Esophagus mucosa (tissue), 1 donor: ENCODE results near the gene CHST14. TPM values are rescaled to one million over a fixed set of nuclear protein-coding genes. Genes with fewer than 3 reads are reported as not detected.

Experiments
- ATAC-seq: fragments of 200-7000 bp; cut with Tn5 transposase; one replicate; pipeline ENCODE4 v1.9.1; 2020
- total RNA-seq: library from RNA; stranded (reverse); gene quantifications from one replicate; pipeline ENCODE4 v1.2.4, GENCODE V29; 2023
- donor health status: DM: yes; HTN: yes; CAD: no.

CHST14 gene
- total RNA-seq, 1 donor from 2014 or later = 4.0 TPM

DNA sequence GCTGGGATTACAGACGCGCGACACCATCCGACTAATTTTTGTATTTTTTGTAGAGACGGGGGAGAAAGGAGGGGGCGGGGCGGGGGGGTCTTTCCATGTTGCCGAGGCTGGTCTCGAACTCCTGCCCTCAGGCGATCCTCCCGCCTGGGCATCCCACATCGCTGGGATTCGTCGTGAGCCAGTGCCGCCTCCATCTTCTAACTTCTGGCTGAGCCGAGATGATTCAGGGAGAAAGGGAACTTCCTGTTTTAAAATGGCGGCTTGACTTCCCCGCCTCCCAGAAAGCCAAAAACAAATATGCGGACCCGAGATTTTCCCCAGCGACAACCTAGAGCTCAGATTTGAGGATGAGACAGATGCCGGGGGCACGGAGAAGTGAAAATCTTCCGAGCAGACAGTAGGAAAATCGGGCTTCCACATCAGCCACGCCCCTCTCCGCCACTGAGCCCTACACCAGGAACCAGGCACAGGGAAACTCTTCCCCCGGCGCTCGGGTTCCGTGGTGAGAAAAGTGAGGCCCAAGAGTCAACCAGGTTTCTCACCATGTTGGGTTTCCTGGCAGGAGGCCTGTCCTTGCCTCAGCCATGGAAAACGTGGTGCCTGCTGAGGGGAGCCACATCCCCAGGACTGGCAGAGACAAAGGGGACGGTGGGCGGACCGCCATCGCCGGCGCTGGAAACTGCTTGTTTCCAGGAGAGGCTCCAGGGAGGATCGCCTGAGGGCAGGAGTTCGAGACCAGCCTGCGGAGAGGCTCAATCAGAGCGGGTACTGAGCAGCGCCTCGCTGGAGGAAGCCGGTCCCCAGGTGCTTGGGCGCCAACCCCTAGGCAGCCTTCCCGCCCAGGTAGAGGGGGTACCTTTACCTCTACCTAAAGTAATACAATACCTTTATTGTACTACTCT is 18.7 kb downstream of the CHST14 start:
- no peak for ATAC-seq

DNA sequence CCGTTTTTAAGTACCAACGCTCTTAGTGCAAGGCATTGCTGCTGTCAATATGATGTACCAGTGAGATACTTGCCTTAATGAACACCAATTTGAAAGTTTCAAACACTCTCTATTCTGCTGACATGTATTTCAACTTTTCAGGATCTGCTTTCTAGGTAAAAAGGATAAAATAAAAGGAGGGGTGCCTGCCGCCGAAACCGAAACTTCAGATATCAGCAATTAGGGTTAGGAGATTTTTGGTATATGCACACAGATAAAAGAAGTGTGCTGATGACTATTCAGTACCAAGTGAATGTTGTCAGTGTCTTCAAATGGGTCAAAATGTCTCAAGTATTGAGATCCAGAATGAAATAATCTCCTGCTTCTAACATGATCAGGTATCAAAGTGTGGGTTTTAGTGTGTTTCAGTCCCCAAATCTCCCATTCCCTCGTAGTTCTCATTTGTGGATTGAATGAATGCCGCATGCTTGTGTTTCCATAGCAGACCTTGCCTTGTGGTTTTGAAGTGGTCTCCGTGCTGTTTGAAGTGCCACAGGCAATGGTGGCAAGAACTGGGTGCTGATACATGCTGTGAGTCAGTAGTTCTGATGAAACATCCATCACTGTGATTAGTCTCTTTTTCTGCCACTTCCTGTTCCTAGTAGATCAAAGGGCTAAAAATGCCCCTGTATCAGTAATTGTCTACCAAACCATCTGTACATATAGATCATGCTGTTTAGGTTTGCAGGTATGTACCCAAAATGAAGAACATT is 22.5 kb downstream of the CHST14 start:
- peak; percentile 38 for ATAC-seq

DNA sequence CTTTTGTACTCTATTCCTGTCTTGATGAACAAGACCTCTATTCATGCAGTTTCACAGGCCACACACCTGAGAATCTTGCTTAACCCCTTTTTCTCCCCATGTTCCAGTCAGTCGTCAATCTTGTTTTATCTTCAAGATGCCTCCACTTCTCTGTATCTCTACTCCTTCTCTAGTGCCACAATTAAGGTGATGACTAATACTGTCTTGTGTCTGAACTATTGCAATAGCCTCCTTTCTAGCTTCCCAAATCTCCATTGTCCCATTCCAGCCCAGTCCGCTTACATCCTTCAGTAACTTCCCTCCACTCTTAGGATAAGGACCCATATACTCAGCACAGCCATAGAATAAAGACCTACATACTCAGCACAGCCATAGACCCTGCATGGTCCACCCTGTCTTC is 24.7 kb downstream of the CHST14 start:
- no peak for ATAC-seq

DNA sequence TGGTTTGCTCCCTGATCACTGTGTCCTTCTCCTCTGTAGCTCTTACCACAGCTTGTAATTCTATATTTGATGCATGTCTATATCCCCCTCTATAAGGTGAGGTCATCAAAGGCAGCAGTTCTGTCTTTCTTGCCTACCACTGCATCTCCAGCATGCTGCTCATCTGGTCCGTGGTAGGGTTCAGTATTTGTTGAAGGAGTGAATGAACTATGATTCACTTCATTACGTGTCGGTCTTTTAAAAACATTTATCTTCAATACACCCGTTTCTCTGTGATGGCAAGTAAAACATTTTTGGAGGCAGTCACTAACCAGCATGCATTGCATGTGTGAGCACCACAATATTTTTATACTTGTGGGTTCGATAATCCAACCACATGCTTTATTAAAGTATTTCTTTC is 27.6 kb downstream of the CHST14 start:
- peak; percentile 41 for ATAC-seq

DNA sequence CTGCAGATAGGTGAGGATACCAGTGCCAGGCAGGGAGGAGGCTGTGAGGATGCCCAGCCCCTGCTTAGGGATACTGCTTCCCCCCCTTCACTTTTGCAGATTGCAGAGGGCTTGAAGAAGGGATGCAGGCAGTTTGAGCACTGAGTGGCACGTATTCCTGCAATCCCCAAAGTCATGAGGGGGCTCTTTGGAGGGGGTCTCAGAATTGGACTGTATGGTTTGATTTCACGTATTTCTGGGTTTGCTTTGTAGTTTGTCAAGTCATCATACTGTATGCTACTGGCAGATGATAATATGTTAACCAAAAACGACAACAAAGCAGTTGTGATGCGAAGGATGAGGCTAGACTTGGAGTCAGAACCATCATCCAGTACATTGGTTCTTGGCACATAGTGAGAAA is 28.1 kb downstream of the CHST14 start:
- no peak for ATAC-seq

DNA sequence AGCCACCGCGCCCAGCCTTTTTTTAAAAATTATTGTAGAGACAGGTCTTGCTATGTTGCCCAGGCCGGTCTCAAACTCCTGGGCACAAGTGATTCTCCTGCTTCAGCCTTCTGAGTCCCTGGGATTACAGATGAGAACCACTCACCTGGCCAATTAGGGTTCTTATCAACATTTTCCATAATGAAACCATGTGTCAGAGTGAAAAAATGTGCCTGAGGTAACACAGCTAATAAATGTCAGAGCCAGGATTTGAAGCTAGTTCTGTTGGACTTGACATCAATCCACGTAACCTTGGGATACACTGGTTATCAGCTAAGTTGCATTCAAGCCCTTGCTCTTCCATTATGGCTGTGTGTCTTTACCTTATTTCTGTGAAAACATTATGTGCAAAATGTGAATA is 29.1 kb downstream of the CHST14 start:
- ATAC-seq = no peak

DNA sequence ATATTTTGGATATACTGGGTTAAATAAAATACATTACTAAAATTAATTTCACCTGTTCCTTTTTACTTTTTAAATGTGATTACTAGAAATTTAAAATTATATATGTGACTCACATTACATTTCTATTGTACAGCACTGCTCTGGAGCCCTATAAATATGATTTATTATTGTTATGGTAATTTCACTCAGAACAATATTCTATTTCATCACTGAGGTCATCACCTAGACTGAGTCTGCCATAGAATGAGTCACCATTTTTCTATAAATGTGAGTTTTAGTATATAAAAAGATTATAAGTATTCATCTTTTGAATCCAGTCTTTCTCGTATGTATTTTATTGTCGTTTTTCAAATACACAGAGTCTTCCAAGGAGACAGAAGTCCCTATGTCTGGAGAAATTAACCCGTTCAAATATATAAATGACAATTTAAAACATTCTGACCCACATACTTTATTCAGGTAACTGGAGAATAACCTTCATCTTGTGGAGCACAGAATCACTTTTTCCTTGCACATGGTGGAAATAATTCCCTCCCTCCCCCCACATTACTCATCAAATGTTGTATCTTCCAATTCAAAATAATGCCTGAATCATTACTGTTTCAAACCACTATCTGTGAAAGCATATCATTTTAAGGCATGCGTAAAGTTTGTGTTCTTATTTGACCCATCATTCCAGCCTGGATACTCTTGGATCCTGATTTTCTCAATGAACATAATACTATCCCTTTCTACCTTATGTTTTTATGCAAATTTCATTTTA is 30.0 kb downstream of the CHST14 start:
- peak; percentile 56 for ATAC-seq

DNA sequence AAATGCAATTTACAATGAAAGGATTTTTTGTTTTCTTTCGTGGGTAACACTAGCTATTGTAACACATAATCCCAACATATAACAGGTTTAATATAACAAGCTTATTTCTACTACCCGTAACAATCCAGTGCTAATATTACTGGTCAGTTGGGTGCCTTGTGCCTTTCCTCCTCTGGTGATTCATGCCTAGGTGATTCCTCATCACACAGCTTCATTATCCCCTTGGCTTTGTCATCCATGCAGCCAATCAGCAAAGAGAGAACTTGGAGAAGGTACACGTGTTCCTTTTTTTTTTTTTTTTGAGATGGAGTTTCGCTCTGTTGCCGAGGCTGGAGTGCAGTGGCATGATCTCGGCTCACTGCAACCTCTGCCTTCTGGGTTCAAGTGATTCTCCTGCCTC is 30.7 kb downstream of the CHST14 start:
- ATAC-seq = peak; percentile 91

DNA sequence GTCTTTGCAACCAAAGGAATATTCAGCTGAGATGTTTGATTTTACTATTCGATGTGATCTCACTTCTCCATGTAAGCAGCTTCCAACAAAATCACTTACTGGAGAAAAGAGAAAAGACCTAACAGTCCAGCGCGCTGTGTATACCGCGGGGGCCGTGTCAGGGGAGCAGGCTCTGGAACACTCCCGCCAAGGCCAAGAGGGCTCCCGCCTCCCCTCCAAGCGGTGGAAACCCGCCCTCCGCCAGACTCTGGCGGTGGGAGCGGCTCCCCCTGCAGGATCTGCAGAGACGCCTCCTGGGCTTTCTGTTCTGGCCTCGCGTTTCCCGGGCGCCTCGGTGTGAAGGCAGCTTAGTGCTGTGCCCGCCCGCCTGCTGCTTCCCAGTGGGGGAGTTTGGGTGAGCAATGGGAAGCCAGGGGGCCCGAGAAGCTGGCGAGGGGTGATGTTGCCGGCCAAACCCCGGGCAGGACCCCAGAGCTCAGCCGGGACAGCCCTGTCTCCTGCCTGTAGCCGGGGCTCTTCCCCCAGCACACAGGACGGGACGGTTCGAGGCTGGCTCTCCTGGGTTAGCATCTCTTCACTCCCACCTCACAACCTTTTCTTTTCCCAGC is 36.3 kb downstream of the CHST14 start:
- ATAC-seq = peak; percentile 51

DNA sequence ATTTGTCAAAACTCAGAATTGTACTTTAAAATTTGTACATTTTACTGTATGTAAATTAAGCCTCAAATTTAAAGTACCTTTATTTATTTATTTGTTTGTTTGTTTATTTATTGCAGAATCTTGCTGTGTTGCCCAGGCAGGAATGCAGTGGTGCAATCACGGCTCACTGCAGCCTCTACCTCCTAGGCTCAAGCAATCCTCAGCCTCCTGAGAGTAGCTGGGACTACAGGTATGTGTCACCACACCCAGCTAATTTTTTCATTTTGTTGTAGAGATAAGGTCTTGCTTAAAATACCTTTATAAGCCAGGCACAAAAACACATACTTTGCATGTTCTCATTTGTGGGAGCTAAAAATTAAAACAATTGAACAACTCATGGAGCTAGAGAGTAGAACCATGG is 37.4 kb downstream of the CHST14 start:
- ATAC-seq = no peak

DNA sequence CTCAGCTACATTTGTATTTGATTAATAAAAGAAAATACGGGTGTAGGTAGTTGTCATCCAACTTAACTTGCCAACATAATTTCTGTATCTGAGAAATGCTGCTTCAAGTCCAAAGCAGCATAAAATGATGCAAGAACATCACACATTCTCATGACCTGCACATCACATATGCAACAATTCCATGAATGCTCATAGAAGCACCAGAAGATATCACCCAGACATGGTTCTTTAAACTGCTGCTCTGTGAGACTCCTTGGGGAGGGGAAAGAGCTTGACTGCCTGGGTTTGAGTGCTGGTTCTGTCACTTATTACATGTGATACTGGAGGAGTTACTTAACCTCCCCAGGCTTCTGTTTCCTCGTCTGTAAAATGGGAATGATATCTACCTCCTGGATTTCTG is 39.4 kb downstream of the CHST14 start:
- ATAC-seq = no peak

DNA sequence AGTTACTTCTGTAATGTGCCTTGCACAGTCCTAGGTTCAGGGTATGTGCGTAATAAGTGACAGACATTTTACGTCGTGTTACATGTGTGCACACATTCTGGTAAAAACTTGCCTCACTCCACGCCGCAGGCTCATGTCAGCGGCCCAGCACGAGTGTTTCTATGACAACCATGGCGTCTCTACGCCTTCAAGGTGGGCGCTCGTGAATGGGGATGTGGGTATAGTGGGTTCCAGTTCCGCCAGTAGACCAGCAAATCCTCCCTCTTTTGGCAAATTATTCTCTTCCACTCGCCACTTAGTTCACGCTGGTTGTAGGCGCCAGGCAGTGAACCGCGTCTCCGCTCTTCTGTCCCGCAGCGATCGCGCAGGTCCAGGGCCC is 40.3 kb downstream of the CHST14 start:
- peak; percentile 56 for ATAC-seq

DNA sequence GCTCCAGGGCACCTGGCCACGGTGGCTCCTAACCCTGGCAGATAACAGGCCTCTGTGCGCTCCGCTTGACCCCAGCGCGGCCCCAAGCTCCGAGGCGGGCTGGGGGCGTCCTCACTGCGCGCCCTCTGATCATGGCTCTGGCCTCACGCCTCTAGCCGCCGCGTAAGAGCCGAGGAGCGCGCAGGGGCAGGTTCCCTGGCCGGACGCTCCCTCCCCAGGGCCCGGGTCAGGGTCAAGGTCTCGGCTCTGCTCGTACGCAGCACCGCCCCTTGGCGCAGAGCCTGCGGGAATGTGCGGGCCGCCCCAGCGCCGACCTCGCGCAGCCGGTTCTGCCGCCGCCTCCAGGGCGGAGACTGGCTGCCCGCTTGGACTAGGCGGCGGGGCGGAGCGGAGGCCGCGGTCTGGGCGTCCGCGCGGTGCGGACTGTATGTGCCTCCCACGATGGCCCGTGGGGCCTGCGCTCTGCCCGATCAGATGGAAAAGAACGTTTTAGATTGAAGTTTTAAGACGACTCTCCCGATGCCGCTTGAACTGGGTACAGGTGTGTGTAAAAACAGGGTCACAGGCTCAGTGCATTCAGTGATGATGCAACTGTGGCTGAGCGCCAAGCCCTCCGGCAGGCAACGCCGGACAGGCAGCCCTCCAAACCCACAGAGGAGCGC is 40.8 kb downstream of the CHST14 start:
- ATAC-seq = peak; percentile 87

DNA sequence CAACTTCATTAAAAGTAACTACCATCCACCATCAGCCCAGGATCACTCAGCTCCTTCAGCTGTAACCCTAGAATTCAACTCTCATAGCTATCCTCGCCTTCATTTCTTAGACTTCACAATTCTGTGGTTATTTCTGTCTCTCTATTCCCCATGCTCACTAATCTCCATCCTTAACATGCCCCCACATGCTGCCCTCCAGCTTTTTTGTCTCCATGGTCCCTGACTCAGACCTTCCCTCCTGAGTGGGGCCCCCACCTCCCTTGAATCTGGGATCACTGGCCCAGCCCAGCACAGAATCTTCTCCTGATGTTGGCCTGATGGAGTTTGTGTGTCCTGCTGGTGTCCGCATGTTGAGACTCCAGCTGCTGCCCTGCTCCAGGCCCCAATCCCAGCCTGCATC is 41.7 kb downstream of the CHST14 start:
- no peak for ATAC-seq

DNA sequence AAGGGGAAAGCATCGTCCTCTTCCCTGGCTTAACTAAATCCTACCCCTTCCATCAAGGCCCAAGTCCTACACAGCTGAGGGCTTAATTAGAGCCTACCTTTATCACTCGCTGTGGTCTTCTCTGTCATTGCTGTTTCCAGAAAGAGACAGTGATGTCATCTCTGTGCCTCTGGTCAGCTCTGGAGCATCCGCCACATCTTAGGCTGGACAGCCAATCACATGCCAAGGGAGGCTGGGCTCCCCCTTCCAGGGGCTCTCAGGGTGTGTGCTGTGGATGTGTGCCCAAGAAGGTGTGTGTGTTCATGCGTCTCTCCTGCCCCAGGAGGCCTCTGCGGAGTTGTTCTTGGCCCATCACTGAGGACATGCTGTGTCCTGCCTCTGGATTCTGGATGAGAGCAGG is 42.8 kb downstream of the CHST14 start:
- ATAC-seq = no peak

DNA sequence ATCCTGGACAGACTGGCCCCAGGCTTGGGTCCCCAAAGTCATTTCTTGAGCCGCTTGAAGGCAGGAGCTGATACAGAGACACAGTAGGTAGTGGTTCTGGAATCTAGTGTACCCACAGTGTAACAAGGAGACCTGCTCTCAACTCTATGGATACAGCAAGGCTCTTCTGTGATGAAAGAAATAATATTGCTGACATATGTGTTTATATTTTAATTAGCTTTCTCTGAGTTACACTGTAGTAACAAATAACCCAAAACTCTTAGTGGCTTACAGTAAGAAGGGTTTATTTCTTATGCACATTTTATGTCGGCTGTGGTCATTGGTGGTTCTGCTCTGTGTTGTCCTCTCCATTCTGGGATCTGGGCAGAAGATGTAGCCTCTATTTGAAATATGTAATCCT is 45.5 kb downstream of the CHST14 start:
- no peak for ATAC-seq

Other genes with a start within 250 kb of the CHST14 start
- 25.3 TPM for gene PAK6, start 231.9 kb upstream of the CHST14 start, total RNA-seq
- not detected for gene ANKRD63, start 187.9 kb upstream of the CHST14 start, total RNA-seq
- 4.2 TPM for gene PLCB2, start 163.0 kb upstream of the CHST14 start, total RNA-seq
- gene INAFM2, start 147.3 kb upstream of the CHST14 start, total RNA-seq = 7.1 TPM
- gene CCDC9B, start 130.0 kb upstream of the CHST14 start, total RNA-seq = 21.3 TPM
- gene PHGR1, start 120.0 kb upstream of the CHST14 start, total RNA-seq = not detected
- 0.28 TPM for gene DISP2, start 112.8 kb upstream of the CHST14 start, total RNA-seq
- 13.8 TPM for gene KNSTRN, start 88.3 kb upstream of the CHST14 start, total RNA-seq
- gene IVD, start 65.2 kb upstream of the CHST14 start, total RNA-seq = 14.7 TPM
- gene BAHD1, start 30.0 kb upstream of the CHST14 start, total RNA-seq = 7.0 TPM
- gene CCDC32, start 94.1 kb downstream of the CHST14 start, total RNA-seq = 13.9 TPM
- gene RPUSD2, start 98.3 kb downstream of the CHST14 start, total RNA-seq = 5.3 TPM
- 8.8 TPM for gene KNL1, start 123.3 kb downstream of the CHST14 start, total RNA-seq
- 8.2 TPM for gene RAD51, start 224.2 kb downstream of the CHST14 start, total RNA-seq